ENCODE results near the gene QPCT. TPM values are rescaled to one million over a fixed set of nuclear protein-coding genes. Genes with fewer than 3 reads are reported as not detected.

Gene QPCT
- total and polyA plus RNA-seq, 2 experiments from 2014 or later, result 13.2 TPM

DNA sequence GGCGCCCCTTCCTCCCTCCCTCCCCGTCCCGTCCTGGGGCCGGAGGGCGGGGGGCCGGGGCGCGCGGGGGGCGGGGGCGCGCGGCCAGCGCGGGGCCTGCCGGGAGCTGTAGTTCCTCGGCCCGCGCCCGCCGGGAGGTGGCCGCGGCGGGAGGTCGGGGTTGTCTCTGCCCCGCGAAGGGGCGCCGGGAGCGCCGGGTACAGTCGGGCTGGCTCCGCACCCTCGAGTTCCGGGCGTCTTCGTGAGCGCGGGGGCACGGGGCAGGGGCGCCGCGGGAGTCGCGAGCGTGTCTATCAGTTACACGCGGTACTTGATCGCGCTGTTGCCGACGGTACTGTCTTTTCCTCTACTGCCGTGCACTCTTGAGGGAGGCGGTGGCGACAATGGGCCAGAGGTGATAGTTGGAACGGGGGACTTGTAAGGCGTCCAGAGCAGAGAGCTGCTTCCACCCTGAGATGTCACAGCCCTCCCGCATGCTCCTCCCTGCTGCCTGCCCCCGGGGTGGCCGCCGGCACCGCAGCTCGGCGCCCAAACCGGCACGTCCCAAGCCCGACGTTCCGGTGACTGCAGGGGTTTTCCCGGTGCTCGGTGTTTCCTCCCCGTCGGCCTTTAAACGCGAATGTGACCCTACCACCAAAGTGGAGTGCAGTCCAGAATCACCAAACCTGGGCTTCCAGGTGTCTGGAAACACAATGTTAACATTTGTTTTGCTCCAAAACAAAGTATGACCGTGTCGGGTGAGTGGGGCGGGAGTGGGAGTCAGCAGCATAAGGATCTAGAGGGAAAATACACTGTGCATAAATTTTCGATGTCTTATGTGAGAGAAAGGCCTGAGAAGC lies 19.4 kb upstream of the QPCT start, which contains the start of gene PRKD3 (continued):
- TF ChIP-seq, protein P1, sequence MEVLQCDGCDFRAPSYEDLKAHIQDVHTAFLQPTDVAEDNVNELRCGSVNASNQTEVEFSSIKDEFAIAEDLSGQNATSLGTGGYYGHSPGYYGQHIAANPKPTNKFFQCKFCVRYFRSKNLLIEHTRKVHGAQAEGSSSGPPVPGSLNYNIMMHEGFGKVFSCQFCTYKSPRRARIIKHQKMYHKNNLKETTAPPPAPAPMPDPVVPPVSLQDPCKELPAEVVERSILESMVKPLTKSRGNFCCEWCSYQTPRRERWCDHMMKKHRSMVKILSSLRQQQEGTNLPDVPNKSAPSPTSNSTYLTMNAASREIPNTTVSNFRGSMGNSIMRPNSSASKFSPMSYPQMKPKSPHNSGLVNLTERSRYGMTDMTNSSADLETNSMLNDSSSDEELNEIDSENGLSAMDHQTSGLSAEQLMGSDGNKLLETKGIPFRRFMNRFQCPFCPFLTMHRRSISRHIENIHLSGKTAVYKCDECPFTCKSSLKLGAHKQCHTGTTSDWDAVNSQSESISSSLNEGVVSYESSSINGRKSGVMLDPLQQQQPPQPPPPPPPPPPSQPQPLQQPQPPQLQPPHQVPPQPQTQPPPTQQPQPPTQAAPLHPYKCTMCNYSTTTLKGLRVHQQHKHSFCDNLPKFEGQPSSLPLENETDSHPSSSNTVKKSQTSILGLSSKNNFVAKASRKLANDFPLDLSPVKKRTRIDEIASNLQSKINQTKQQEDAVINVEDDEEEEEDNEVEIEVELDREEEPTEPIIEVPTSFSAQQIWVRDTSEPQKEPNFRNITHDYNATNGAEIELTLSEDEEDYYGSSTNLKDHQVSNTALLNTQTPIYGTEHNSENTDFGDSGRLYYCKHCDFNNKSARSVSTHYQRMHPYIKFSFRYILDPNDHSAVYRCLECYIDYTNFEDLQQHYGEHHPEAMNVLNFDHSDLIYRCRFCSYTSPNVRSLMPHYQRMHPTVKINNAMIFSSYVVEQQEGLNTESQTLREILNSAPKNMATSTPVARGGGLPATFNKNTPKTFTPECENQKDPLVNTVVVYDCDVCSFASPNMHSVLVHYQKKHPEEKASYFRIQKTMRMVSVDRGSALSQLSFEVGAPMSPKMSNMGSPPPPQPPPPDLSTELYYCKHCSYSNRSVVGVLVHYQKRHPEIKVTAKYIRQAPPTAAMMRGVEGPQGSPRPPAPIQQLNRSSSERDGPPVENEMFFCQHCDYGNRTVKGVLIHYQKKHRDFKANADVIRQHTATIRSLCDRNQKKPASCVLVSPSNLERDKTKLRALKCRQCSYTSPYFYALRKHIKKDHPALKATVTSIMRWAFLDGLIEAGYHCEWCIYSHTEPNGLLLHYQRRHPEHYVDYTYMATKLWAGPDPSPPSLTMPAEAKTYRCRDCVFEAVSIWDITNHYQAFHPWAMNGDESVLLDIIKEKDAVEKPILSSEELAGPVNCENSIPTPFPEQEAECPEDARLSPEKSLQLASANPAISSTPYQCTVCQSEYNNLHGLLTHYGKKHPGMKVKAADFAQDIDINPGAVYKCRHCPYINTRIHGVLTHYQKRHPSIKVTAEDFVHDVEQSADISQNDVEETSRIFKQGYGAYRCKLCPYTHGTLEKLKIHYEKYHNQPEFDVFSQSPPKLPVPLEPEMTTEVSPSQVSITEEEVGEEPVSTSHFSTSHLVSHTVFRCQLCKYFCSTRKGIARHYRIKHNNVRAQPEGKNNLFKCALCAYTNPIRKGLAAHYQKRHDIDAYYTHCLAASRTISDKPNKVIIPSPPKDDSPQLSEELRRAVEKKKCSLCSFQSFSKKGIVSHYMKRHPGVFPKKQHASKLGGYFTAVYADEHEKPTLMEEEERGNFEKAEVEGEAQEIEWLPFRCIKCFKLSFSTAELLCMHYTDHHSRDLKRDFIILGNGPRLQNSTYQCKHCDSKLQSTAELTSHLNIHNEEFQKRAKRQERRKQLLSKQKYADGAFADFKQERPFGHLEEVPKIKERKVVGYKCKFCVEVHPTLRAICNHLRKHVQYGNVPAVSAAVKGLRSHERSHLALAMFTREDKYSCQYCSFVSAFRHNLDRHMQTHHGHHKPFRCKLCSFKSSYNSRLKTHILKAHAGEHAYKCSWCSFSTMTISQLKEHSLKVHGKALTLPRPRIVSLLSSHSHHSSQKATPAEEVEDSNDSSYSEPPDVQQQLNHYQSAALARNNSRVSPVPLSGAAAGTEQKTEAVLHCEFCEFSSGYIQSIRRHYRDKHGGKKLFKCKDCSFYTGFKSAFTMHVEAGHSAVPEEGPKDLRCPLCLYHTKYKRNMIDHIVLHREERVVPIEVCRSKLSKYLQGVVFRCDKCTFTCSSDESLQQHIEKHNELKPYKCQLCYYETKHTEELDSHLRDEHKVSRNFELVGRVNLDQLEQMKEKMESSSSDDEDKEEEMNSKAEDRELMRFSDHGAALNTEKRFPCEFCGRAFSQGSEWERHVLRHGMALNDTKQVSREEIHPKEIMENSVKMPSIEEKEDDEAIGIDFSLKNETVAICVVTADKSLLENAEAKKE (CRISPR knock-in tag; IDR thresholded peaks at IDR 0.05), result no peak
- TF ChIP-seq POLR2AphosphoS5 (IDR thresholded peaks at IDR 0.05; ENCODE audit: low read depth), result 0 out of 2 replicates have a peak, but pooled peaks have one; percentile 31

DNA sequence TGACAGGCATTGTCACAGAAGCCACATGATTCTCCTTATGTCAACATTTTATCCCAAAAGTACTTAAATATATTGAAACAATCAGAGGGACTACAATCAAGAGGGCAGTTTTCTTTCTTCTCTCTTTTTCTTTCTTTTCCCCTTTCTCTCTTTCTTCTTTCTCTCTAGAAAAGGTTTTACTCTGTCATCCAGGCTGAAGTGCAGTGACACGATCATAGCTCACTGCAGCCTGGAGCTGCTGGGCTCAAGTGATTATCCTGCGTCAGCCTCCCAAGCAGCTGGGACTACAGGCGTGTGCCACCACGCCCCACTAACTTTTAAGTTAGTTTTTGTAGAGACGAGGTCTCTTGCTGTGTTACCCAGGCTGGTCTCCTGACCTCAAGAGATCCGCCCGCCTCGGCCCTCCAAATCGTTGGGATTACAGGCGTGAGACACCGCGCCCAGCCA lies 18.8 kb upstream of the QPCT start:
- peaks cover 9% of the 10 kb centered on the region; the same call in 1 of the 3 replicates for H3K36me3 Mint-ChIP-seq (ENCODE audit: low read depth)
- peak overlapping the region; percentile 88 for H3K4me2 ChIP-seq

More for the DNA sequence above, 18.8 kb upstream of the QPCT start:
- Mint-ChIP-seq H3K9me3 (no peaks in the 10 kb centered on the region; the same call in 2 of the 3 replicates), H3K27me3 (ENCODE audit: insufficient read depth, low read depth, poor library complexity) (peaks cover 20% of the 10 kb centered on the region), H3K4me1 (peaks cover 18% of the 10 kb centered on the region), H3K4me3 (peak overlapping the region; percentile 80), H3K27ac (no peak overlapping the region)
- peaks cover 34% of the 10 kb centered on the region for H3K79me2 ChIP-seq (replicated peaks; ENCODE audit: insufficient read depth)
- H3K27me3 ChIP-seq (ENCODE audit: insufficient read depth), result peaks cover 24% of the 10 kb centered on the region
- no peak for DNase-seq (ENCODE audit: low spot score)
- H3K27ac ChIP-seq (ENCODE audit: low read depth), result no peak overlapping the region
- peak overlapping the region; percentile 91 for H3K4me3 ChIP-seq
- H2AFZ ChIP-seq, result peak overlapping the region; percentile 94
- no peak for ATAC-seq
- H3K36me3 ChIP-seq (ENCODE audit: insufficient read depth), result peaks cover 3% of the 10 kb centered on the region; the same call in 1 of the 2 replicates
- H3K4me1 ChIP-seq (ENCODE audit: insufficient read depth), result peaks cover 26% of the 10 kb centered on the region
- TF ChIP-seq POLR2AphosphoS5 (IDR thresholded peaks at IDR 0.05; ENCODE audit: low read depth) (no peak), NANOG (IDR thresholded peaks at IDR 0.05; ENCODE audit: borderline replicate concordance) (no peak), ZNF331 (CRISPR knock-in tag; IDR thresholded peaks at IDR 0.05; ENCODE audit: low read depth) (no peak)
- TF ChIP-seq, protein P2, sequence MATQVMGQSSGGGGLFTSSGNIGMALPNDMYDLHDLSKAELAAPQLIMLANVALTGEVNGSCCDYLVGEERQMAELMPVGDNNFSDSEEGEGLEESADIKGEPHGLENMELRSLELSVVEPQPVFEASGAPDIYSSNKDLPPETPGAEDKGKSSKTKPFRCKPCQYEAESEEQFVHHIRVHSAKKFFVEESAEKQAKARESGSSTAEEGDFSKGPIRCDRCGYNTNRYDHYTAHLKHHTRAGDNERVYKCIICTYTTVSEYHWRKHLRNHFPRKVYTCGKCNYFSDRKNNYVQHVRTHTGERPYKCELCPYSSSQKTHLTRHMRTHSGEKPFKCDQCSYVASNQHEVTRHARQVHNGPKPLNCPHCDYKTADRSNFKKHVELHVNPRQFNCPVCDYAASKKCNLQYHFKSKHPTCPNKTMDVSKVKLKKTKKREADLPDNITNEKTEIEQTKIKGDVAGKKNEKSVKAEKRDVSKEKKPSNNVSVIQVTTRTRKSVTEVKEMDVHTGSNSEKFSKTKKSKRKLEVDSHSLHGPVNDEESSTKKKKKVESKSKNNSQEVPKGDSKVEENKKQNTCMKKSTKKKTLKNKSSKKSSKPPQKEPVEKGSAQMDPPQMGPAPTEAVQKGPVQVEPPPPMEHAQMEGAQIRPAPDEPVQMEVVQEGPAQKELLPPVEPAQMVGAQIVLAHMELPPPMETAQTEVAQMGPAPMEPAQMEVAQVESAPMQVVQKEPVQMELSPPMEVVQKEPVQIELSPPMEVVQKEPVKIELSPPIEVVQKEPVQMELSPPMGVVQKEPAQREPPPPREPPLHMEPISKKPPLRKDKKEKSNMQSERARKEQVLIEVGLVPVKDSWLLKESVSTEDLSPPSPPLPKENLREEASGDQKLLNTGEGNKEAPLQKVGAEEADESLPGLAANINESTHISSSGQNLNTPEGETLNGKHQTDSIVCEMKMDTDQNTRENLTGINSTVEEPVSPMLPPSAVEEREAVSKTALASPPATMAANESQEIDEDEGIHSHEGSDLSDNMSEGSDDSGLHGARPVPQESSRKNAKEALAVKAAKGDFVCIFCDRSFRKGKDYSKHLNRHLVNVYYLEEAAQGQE (IDR thresholded peaks at IDR 0.05; ENCODE audit: unreplicated experiment), result no peak
- H4K20me1 ChIP-seq (replicated peaks; ENCODE audit: insufficient read depth), result peaks cover 12% of the 10 kb centered on the region; the same call in 1 of the 2 replicates
- peaks cover 11% of the 10 kb centered on the region for H3F3A ChIP-seq (replicated peaks; ENCODE audit: low read depth)
- no peaks in the 10 kb centered on the region for H3K9me2 ChIP-seq (ENCODE audit: insufficient read depth)

All from GM23338 (cell line).